Islet of Langerhans (tissue), 1 donor: ENCODE results near the gene ZSCAN1.

Experiments
- FAIRE-seq: peaks from one replicate; lab custom pipeline; 2011; peaks lifted over from hg19 to GRCh38; lab: Jason Lieb, UNC

The ZSCAN1 gene

GRCh38 chr19:58040751-58041525 lies 7.1 kb downstream of the ZSCAN1 start:
- no peak for FAIRE-seq

- no peak for FAIRE-seq
These were observed 8.9 kb downstream of the ZSCAN1 start for GRCh38 chr19:58042495-58043340.

GRCh38 chr19:58044391-58044790 lies 10.6 kb downstream of the ZSCAN1 start:
- no peak for FAIRE-seq

- FAIRE-seq: no peak
These were observed 11.1 kb downstream of the ZSCAN1 start for GRCh38 chr19:58044886-58045285.

- FAIRE-seq: no peak
These were observed 11.7 kb downstream of the ZSCAN1 start for GRCh38 chr19:58045411-58046050.

GRCh38 chr19:58046856-58047255 lies 13.0 kb downstream of the ZSCAN1 start:
- no peak for FAIRE-seq

GRCh38 chr19:58047672-58048071 lies 13.8 kb downstream of the ZSCAN1 start:
- FAIRE-seq: no peak

GRCh38 chr19:58052256-58052655 lies 18.4 kb downstream of the ZSCAN1 start:
- FAIRE-seq: no peak

- no peak for FAIRE-seq
These were observed 19.8 kb downstream of the ZSCAN1 start for GRCh38 chr19:58053480-58054156.

- FAIRE-seq: no peak
These were observed 21.4 kb downstream of the ZSCAN1 start for GRCh38 chr19:58054901-58055874.

GRCh38 chr19:58056261-58056660 lies 22.4 kb downstream of the ZSCAN1 start:
- no peak for FAIRE-seq

- FAIRE-seq: no peak
These were observed 23.0 kb downstream of the ZSCAN1 start for GRCh38 chr19:58056861-58057260.

- FAIRE-seq: no peak
These were observed 24.6 kb downstream of the ZSCAN1 start for GRCh38 chr19:58058467-58058866.

GRCh38 chr19:58059003-58059670 lies 25.3 kb downstream of the ZSCAN1 start, which contains the start of gene ZNF135:
Gene ZNF135, plus strand, starts transcription at chr19:58059282. Its CDS starts 721 bp downstream, at chr19:58060003.
- no peak for FAIRE-seq

GRCh38 chr19:58059671-58060078 lies 25.9 kb downstream of the ZSCAN1 start:
- no peak for FAIRE-seq

GRCh38 chr19:58060231-58060630 lies 26.4 kb downstream of the ZSCAN1 start:
- no peak for FAIRE-seq

GRCh38 chr19:58063712-58064111 lies 29.9 kb downstream of the ZSCAN1 start:
- FAIRE-seq: no peak

- no peak for FAIRE-seq
These were observed 33.6 kb downstream of the ZSCAN1 start for GRCh38 chr19:58067240-58067912.

- no peak for FAIRE-seq
These were observed 46.0 kb downstream of the ZSCAN1 start for GRCh38 chr19:58079792-58080191.

- no peak for FAIRE-seq
These were observed 49.2 kb downstream of the ZSCAN1 start for GRCh38 chr19:58083021-58083420.
